CD4-positive, alpha-beta T cell treated with Interleukin-15 for 1 hour (primary cell): ENCODE data around the gene TSPAN5.

ENCODE experiments used
- DNase-seq: peaks from one replicate; pipeline ENCODE4 v3.0.0-alpha.2; 2020

TSPAN5 gene

GRCh38 chr4:98642991-98643426, 15.4 kb downstream of the TSPAN5 start:
- DNase-seq, result no peak

- DNase-seq, result no peak
These were observed 16.3 kb downstream of the TSPAN5 start for GRCh38 chr4:98641906-98642668.

DNA sequence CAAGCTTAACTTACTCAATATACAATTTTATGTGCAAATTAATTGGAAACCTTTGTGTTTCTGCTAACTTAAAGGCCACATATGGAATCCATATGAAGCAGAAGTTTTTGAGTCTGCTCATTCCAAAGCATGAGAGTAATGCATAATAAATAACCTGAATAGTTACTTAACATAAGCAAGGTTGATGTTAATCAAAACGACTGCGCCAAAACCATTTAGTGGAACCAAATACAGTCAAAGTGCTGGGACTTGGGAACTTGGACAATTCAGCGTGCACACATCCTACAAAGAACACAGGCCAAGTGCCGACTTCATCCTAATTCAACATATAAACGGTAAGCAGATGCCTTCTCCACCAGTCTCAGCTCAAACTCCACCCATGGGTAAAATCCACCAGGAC, 17.0 kb downstream of the TSPAN5 start:
- DNase-seq, result no peak

DNA sequence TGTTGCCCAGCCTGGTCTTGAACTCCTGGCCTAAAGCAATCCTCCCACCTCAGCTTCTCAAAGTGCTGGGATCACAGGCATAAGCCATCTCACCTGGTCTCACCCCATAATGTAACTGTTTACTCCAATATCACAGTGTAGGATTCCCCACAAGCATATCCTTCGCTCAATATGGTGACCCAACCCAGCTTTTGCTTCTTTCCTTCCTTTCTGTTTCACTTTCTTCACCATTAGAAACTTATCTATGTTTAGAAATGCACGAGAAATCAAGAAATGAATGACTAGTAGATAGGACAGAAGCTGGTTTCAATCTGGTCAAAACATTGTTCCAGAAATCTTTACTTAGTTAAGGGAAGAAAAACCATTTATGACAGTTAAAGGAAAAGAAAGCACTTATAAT, 18.9 kb downstream of the TSPAN5 start:
- no peak for DNase-seq

DNA sequence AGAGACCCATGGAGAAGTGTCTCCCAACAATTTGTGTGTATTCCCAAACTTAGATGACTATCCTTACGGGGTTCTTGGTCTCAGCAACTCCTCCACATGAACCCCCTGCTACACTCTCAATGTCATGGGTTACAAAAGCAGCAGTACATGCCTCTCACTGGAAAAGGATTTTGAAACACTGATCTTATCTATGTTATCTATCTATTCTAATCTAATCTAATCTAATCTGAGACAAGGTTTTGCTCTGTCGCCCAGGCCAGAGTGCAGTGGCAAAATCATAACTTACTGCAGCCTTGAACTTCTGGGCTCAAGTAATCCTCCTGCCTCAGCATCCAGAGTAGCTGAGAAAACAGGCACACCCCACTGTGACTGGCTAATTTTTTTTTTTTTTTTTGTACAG, 19.3 kb downstream of the TSPAN5 start:
- no peak for DNase-seq

GRCh38 chr4:98638661-98639060, 19.8 kb downstream of the TSPAN5 start:
- no peak for DNase-seq

DNA sequence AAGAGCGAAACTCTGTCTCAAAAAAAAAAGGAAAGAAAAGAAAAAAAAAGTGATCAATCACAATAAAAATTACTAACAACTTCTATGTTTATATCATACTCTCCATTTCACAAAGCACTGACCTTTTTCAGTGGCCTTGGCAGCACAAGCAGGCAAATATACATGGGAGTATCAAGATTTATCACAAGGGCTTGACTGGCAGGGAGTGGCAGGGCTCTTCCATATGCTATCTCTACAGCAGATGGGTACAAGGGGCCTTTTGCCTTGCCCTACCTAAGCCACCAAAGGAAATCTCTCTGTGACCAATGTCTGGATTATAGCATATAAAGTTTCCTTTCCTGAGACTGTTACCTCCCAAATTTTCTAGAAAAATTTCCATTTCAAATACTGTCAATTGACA, 24.4 kb downstream of the TSPAN5 start:
- DNase-seq, result no peak

DNA sequence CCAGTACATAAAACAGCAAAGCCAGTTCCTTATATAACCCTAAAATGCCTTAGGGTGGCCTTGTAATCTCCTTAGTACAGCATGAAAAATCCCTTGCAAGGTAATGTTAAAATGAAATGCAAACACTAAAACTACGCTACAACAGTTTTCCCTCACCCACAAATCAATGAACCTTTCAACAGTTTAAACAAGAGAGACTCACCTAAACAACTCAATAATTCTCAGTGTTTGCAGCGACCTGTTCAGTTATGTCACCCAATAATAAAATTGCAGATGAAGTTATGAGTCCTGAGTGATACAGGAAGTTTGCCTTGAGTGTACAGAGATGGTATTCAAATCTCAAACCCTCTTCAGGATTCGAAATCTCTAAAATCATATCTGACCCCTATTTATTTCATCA, 25.3 kb downstream of the TSPAN5 start:
- DNase-seq, result no peak

DNA sequence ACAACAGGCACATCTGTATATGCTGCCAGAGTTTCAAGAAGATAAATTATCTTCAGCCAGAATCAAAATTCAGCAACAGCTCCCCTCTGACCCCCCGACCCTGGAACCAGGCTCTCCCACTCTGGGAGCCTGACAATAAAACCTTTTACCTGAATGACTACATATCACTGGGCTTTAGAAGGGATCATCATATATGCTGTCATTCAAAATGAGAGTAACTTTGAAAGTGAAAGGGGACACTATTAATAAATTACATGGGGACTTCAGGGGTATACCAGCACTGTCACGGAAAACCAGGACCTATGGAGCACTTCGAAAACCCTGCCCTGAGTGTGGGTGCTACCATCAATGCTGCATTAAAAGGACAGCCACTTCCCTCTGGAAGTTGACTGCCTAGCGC, 26.2 kb downstream of the TSPAN5 start:
- no peak for DNase-seq

GRCh38 chr4:98631506-98631905, 26.9 kb downstream of the TSPAN5 start:
- no peak for DNase-seq

DNA sequence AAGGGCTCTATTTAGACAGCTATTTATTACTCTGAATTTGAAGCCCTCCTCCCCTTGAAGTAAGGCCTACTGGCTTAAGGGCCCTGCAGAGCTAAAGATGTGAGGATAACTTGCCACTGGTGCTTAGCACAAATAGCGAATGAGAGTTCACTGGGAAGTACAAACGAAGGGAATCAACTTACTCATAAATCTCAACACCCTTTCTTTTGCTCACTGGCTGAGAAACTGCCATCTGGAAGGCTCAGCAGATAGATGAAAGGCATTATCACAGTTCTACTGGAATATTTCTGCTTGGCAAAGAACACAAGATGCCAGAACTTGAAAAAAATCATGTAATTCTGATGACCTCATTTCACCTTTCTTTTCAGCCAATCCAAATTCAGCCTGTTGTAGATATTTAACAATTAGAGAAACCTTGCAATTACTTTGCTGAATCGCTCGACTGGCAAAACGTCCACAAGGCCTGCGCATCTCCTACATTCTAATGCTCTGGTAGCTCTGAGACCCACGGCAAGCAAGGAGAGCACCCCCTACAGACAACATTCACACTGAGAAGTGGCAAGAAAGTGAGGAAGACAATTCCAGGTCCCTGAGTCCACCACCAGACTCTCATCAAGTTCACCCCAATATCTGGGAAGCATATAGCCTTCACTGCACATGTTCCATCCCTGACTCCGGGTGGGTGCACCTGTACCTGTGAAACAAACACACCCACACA, 27.5 kb downstream of the TSPAN5 start:
- no peak for DNase-seq

GRCh38 chr4:98627531-98628257, 30.7 kb downstream of the TSPAN5 start:
- DNase-seq, result no peak

GRCh38 chr4:98626350-98626749, 32.1 kb downstream of the TSPAN5 start:
- no peak for DNase-seq

- no peak for DNase-seq
These were observed 32.5 kb downstream of the TSPAN5 start for GRCh38 chr4:98625920-98626319.

GRCh38 chr4:98625399-98625798, 33.0 kb downstream of the TSPAN5 start:
- DNase-seq, result no peak

- no peak for DNase-seq
These were observed 33.8 kb downstream of the TSPAN5 start for GRCh38 chr4:98624642-98625041.

DNA sequence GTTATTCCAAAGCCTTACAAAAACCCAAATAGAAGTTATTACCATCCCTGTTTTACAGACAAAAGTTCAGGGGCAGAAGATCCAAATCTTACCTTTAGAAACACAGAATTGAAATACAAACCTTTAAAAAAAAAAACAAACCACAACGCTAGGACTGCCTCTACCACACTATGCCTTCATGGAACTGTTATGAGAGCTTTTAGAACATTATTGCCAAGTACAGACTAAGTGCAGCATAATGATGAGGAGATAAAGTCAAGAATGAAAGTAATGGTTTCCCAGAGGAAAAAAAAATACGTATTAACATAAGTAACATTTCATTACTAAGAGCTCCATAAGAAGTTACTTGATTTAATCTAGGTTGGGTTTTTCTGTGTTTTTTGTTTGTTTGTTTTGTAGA, 34.3 kb downstream of the TSPAN5 start:
- no peak for DNase-seq

DNA sequence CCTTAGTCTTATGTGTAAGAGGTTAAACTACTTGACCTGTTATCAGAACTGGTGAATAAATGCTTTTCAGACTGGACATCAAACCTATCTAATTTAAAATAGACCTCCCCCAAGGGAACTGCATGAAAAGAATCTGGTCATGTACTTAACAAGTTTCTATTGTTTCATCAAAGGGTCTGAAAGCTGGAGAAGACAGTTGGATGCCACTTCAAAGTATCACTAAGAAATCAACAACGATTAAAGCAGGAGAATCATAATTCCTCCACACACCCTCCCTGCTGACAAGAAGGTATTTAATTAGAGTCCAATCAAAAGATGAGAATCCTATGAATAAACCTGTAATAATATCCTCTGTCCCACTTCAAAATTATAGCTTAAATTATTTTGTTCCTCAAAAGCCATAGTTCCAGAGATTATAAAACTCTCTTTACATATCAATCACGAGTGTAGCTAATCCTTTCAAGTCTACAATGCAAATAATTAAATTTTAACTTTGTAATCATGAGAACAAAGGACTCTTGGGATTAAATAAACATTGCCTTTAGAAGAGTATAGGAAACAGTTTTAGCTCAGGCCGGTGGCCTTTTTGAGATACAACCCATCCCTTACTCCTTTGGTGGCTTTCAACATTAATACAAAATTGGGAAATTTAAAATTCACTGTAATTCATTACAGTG, 35.1 kb downstream of the TSPAN5 start:
- DNase-seq, result no peak

GRCh38 chr4:98620087-98620784, 38.2 kb downstream of the TSPAN5 start:
- DNase-seq, result no peak

- DNase-seq, result no peak
These were observed 39.2 kb downstream of the TSPAN5 start for GRCh38 chr4:98619180-98619579.

- DNase-seq, result no peak
These were observed 39.7 kb downstream of the TSPAN5 start for GRCh38 chr4:98618680-98619079.

DNA sequence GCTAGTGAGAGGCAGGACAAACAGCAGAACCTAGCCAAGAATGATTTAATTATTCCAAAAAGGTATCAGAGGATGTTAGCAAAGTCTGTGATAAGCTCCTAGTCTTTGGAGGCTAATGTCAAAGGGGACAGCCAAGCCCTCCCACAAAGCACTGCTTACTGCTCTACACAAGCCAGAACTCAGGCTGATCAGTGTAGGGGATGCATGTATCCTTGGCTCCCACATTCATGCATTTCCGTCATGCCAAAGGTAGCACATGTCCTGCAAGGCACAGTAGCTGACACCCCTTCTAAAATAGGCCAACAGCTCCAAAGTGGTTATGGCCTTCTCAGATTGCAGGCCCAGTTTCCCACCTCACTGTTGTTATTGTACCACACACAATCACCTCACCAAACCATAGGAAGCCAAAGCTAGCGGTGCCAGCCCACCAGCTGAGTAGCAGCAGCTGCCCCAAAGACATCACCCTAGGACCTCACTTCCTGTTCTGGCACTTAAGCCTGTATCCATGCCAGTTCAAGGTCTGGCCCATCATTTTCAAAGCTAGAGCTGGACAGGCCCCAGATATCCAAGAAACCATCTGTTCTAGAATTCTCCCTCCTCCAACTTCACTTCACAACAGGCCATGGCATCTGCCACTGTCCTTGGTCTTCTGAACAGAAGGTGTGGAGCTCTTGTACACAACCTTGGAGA, 40.9 kb downstream of the TSPAN5 start:
- no peak for DNase-seq
